DMS79 treated with DMSO at 0.1 percent for 48 hours (cell line): Measurements from ENCODE around the gene PEAR1.

Source experiments
- DNase-seq: peaks from one replicate; lab custom pipeline; 2025; lab: John Stamatoyannopoulos, UW

PEAR1 gene, protein sequence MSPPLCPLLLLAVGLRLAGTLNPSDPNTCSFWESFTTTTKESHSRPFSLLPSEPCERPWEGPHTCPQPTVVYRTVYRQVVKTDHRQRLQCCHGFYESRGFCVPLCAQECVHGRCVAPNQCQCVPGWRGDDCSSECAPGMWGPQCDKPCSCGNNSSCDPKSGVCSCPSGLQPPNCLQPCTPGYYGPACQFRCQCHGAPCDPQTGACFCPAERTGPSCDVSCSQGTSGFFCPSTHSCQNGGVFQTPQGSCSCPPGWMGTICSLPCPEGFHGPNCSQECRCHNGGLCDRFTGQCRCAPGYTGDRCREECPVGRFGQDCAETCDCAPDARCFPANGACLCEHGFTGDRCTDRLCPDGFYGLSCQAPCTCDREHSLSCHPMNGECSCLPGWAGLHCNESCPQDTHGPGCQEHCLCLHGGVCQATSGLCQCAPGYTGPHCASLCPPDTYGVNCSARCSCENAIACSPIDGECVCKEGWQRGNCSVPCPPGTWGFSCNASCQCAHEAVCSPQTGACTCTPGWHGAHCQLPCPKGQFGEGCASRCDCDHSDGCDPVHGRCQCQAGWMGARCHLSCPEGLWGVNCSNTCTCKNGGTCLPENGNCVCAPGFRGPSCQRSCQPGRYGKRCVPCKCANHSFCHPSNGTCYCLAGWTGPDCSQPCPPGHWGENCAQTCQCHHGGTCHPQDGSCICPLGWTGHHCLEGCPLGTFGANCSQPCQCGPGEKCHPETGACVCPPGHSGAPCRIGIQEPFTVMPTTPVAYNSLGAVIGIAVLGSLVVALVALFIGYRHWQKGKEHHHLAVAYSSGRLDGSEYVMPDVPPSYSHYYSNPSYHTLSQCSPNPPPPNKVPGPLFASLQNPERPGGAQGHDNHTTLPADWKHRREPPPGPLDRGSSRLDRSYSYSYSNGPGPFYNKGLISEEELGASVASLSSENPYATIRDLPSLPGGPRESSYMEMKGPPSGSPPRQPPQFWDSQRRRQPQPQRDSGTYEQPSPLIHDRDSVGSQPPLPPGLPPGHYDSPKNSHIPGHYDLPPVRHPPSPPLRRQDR

DNA sequence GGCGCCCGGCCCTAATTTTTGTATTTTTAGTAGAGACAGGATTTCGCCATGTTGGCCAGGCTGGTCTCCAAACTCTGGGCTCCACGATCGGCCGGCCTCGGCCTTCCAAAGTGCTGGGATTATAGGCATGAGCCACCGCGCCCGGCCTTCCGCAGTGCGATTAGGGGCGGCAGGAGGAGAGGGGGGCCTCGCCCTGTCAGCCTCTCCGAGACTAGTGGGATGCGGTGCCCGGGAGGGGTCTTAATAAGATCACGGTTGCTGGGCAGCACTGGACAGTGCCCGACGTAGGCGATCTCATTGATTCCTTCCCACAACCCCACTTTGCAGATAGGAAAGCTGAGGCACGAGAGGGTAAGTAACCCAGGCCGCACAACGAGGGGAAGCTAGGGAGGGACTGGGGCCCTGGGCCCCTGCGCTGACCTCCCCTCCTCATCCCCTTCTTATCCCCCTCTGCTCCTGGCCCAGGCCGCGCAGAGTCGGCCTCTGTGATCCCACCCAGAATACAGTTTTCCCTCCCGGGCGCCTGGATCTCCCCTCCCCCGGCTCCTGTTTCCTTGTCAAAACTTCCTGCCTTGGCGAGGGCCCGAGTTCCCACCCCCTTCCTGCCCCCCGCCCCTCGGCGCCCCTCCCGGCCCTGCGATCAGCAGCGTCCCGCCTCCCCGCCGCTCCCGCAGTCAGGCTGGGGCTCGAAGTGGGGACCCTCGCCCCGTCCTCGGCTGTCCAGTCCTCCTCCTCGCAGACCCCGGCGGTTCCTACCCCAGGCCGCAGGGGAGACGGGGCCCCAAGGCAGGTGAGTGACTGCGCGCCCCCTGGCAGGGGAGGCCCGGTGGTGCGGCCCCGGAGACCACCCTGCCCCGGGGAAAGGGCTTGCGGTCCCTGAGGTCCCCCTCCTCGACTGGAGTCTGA is at the start of gene PEAR1:
TSS of gene PEAR1 (plus strand) at position 671 of the 906 bp plus-strand sequence. CDS start 10,209 bp downstream, outside the sequence.
- DNase-seq, result no peak

DNA sequence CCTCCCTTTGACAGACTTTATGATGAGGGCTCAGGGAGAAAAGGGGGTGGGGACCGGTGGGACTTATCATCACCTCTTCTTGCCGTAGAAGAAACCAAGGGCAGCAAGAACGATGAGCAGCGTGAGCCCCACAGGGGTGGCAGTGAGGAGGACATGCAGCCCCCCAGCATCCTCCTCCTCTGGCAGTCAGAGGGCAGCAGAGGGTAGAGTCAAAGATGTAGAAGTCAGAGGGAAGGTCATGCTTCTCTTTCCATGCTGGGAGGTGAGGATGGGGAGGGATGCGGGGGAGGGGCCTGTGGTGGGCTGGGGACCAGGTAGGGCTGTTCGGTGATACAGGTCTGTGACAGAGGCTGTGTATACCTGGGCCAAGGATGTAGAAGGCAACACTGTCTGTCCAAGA is 49.4 kb upstream of the PEAR1 start:
- DNase-seq, result no peak

DNA sequence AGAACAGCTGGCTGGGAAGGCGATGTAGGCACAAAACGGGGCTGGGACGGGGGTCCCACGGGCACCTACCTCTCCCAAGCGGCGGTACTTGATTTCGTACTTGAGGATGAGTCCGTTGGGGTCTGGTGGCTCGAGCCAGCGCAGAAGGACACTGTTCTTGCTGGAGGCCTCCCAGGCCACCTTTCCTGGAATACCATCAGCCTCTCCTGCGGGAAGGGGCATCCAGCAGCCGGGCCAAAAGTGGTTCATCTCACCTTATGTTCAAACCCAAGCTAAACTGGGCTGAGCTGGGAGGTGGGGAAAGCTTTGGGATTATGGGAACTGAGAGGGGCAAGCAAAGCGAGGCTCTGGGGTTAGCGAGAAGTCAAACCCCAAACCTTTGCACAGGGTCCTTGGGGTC is 48.9 kb upstream of the PEAR1 start:
- no peak for DNase-seq

DNA sequence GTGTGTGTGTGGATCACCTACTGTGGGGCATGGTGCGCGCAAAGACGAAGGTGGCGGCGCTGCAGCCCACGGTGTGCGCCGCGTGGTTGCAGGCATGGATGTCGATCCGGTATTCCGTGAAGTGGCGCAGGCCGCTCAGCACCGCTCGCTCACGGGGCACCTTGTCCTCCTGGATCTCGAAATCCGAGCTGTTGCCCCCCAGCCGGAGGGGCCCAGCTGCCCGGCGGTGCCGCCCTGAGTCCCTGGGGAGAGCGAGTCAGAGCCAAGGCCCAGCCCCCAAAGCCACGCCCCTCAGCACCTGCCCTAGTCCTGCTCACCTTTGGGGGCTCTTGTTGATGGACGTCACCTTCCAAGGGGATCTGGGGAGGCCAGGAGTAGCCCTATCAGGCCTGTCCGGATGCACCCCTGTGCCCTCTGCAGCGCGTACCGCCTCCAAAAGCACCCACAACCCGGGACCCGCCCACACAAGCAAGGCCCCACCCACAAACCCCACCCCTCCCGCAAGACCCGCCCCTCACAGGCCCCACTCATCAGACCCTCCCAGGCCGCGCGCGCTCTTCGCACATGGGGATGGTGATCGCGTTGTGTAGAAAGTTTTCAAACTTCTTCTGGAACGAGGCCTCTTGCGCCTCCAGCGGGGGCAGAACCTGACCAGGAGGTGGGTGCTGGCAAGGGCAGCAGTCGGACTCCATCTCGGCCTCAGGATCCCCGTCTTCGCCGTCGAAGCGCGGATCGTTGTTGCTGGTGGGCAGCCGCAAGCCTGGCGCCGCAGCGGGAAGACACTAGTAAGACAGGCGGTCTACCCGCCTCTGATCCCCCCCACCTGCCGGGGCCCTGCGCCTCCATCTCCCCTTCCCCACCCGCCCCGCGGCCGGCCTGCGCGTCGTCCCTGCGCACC is 48.2 kb upstream of the PEAR1 start:
- DNase-seq, result no peak

DNA sequence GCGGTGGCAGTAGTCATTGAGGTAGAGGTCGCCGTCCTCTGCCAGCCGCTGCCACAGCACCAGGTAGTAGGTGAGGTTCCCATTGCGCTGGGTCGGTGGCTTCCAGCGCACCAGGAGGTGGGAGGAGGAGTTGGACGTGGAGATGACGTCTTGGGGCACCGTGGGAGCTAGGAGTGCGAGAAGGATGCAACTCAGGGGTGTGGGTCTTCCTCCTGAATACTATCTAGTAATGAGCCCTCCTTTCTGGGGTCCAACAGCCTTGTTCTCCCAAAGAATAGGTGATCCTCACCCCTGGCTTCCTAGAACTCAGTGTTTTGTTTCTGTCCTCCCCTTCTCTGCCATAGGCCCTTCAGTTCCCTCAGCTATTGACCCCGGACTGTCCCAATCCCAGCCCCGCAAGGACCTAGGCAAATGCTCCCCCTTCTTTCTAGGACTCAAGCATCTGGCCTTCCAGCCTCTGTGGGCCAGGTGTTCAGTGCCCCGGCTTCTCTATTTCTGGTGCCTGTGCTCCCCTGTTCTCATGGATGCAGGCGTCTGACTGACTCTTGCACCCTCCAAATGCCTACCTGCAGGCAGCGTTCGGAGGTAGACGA is 47.5 kb upstream of the PEAR1 start:
- no peak for DNase-seq

DNA sequence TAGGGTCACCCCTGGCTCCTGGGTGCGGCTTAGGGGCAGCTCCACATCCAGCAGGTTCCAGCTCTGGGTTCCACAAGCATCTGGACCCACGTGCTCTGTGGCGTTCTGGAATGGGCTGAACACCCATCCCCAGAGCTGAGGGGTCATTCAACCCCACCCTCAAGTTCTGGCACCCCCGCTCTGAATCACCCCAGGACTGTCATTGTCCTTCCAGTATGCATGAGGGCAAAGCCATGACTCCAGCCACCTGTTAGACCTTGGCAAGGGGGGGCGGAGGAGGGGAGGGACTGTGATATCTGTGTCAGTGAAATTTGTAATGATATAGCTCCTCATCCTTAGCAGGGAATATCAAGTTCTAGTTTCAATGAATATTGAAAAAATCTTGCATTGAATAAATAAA is 46.9 kb upstream of the PEAR1 start:
- no peak for DNase-seq

DNA sequence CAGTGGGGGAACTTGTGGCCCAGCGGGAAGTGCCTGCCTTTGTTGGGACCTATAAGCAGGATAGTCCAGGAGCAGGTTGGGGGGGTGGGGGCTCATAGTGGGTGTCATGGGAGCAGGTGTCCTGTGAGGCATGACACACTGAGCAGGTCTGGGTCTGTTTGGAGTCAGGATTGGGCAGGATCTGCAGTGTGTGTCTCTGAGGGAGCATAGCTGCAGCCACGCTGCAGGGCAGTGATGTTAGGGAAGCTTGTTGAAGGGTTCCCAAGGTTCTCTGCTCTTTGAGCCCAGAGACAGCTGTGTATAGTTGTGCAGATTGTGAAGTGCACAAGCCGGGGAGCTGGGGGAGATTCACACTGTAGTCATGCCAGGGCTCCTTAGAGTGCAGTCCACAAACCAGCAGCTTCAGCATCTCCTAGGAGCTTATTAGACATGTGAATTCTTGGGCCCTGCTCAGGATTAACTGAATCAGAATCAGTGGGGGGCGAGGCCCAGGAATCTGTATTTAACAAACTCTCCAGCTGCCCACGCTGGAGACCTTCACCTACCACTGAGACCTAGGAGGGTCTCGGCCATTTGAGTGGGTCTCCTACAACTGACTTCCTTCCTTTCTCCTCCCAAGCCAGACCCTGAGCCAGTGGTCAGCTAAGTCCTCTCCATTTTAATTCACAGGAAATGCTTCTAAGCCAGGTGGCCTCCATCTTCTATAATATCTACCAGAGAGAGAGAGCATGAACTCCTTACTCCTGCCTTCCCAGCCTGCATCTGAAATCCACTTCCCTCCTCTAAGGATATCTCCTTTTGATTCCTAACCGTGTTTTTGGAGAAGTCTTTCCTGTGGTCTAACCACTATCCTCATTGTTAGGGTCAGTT is 45.7 kb upstream of the PEAR1 start:
- DNase-seq, result no peak

DNA sequence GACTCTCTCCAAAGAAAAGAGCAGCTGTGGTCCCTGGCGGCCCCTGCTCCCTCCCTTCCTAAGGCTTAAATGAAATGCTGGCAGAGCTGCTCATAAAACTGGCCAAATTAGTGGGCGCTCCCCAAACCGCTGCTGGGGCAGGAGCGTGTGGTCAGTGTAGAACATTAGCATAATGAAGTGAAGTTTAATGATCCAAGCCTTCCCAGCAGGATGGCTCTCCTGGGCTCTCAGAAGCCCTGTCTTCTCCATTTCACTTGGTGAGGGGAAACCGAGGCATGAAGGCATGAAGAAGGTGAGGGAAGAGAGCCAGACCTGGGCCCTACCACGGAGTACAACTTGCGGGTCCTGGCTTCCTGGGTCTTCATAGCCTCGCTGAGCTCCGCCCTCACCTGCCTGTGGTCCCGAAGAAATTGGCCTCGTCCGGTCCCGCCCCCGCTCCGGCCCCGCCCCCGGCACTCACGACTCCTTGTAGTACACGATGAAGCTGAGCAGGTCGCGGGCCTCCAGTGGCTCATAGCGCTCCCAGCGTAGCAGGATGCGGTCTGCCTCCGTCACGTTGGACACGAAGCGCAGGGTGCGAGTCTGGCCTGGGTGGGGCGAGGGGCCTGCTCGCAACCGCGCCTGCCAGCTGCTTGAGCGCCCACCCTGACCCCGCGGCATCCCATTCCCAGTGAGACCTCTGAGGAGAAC is 44.9 kb upstream of the PEAR1 start:
- no peak for DNase-seq

DNA sequence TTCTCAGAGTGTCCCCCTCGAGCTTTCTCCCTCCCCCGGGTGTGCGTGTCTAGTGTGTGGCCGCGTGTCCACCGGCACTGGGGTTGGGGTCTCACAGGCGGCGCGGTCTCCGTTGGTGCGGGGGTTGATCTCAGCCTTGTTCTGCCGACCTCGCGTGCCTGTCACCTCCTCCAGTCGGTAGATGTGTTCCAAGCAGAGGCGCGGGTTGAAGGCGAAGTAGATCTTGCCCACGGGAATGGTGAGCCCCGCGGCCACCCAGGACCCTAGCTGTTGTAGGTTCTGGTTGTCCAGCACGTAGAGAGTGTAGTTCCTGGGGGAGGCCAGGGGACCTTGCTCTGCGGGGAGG is 44.4 kb upstream of the PEAR1 start:
- no peak for DNase-seq

DNA sequence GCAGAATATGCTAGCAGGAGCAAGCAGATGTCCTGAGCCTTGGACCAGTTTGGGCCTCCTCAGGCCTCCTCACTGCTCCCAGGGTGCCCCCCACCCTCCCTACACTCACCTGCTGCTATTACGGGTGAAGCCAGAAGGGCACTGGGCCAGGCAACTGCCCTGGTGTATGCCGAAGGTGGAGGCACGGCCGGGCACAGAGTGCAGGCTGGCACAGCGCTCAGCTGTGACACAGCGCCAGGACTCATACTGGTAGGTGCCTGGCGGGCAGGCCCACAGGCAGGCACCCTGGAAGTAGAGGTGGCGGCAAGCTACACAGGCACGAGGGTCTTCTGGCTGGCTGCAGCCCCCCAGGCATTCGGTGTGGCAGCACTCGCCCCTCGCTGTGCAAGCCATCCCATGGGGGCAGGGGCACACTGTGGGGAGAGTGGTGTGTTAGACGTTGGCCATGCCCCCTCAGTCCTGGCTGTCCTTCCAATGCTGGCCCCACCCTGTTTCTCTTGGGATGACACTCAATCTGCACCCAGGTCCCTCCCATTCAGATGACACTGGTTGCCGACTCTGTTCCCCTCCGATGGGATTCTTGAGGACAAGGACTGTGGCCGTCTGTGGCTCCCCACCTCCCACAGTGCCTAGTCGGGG is 41.6 kb upstream of the PEAR1 start:
- peak; percentile 15 for DNase-seq

DNA sequence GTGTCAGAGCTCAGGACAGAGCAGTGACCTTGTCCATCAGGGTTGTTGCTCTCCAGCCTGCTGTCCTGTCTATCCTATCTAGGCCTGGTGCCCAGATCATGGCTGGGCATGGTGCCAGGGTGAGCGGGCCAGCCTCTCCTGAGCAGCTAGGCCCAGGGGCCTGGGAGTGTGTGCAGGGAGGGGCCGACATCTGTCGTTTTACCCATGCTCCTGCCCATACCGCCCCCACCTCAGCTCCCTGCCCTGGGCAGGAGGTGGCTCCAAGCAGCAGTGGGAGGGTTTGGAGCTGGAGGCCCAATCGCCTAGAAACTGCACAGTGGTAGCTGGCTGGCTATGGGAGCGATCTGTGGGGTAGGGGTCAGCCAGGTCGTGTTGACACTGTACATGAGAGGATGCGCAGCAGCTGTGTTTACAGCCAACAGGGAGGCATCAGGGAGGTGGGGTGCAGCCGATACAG is 41.1 kb upstream of the PEAR1 start:
- DNase-seq, result peak; percentile 80

DNA sequence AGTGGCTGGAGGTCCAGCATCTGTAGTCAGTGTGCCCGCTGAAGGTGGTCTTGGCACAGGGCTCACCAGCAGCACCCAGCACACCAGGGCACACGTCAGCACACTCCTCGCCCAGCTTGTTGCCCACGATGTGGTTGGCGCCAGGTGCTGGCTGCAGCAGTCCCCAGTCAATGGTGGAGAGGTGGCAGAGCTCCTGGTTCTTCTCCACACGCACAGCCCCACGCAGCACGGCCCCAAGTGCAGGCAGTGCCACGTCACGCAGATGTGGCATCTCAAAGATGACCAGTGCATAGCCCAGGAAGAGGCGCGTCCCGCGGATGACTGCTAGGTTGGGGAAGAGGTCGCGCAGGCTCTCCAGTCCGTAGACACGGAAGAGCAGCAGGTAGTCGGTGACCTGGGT is 39.8 kb upstream of the PEAR1 start:
- no peak for DNase-seq

DNA sequence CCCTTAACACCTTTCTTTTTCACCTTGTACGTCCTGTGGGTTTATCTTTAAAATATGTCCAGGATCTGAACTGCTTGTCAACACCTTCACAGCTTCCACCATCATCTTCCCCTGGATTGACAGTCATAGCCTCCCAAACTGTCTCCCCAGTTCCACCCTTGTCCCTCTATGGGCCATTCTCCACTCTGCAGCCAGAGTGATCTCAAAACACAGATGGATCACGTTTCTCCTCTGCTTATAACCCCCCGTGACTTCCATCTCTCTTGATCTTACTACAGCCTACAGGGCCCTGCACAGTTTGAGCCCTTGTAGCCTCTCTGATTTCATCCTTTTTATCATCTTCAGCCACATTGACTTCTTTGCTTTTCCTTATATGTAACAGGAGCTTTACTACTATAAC is 38.9 kb upstream of the PEAR1 start:
- DNase-seq, result no peak

DNA sequence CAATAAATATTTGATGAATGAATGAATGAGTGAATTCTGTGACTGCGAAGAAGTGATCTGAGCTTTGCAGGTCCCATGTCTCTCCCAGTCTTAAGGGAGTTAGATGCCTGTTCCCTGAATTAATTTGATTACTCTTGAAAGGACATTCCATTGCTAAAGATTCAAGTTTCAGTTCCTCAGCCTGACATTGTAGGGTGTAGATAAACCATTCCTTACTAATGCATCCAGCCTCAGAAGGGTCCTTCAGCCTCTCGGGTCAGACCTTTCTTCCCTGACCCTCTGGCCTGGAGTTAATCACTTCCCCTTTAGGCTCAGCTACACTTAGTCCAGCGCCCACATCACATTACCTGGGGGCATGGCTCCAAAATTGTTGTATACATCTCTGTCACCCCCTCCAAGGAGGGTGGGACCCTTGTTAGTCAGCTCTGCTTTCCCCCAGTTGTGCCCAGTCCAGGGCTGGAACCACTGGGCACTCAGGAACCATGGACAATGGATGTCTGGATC is 37.2 kb upstream of the PEAR1 start:
- DNase-seq, result no peak

DNA sequence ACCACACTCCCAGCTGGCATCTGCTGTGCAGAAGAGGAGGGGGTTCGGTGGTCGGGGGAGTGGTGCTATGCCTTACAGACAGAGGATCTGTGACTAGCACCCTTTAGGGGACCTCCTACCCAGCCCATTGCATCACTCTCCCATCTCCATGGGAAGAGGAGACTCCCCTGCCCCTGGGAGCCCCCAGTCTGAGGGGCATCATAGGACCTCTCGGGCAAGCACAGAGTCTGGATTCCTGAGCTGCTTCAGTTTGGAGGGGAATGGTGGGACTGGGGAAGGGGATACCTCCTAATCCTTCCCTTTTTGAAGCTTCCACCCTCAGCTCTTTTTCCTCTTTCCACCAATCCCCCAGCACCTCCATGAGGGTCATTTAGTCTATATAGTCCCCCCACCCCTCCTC is 36.0 kb upstream of the PEAR1 start:
- DNase-seq, result no peak

DNA sequence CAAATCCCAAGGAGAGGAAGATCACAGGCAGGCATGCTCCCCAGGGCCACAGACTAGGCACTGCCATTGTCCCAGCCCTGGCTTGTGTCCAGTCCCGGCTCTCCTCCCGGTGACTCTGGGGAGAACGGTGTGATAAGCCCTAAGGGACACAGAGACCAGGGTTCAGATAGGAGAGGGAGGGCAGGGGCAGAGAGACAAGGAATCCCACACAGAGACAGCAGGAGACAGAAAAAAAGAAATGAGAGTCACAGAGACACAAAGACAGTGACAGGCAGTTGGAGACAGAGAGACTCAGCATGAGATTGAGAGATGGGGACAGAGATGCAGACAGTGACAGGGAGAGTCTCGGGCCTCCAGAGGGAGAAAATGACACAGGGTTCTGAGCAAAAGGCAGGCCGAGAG is 35.0 kb upstream of the PEAR1 start:
- no peak for DNase-seq

DNA sequence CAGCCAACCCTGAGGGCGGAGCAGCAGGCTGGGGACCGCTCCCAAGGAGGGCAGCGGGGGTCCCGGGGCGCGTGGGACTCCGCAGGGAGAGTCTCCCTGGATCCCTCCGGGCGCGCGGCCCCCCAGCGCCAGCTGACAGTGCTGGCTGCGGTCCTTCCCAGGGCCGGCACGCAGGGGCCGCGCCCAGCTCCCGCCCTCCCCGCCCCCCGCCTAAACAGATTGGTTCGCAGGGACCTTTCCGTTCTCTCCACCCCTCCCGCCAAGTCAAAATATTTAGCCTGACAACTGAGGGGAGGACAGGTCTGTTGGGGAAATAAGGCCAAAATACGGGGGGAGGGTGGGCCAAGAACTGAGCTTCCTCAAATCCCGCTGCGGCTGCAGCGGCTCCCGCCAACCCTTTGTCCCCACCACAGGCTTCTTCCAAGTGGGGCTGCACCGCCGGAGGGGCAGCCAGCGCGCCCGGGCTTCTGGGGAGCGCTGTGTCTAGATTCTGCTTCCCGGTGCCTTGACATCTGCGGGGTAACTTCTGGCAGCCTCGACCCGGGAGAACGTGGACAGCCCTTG is 34.5 kb upstream of the PEAR1 start, which contains the start of gene INSRR:
TSS of gene INSRR (minus strand) at position 159 of the 564 bp plus-strand sequence. CDS start 496 bp downstream, outside the sequence.
- DNase-seq, result peak; percentile 26
